HG03064 (cell line): ENCODE results near the gene FERMT3.
A peak's percentile ranks its signal among the peaks of the same experiment; 100 is the strongest.

Experiments used
- ATAC-seq: cut with Tn5 transposase; IDR thresholded peaks from one replicate; pipeline ENCODE4 v1.9.1; 2021; ENCODE audit warnings: low read depth; ENCODE audit not compliant: unreplicated experiment

FERMT3 gene

GRCh38 chr11:64246621-64246870, 40.0 kb downstream of the FERMT3 start:
- ATAC-seq: peak; percentile 15

GRCh38 chr11:64246871-64247728, 40.6 kb downstream of the FERMT3 start, which contains the start of gene PPP1R14B:
Gene PPP1R14B (minus strand): TSS chr11:64246943. CDS start chr11:64246673, 270 bp downstream.
- peak; percentile 36 for ATAC-seq

DNA sequence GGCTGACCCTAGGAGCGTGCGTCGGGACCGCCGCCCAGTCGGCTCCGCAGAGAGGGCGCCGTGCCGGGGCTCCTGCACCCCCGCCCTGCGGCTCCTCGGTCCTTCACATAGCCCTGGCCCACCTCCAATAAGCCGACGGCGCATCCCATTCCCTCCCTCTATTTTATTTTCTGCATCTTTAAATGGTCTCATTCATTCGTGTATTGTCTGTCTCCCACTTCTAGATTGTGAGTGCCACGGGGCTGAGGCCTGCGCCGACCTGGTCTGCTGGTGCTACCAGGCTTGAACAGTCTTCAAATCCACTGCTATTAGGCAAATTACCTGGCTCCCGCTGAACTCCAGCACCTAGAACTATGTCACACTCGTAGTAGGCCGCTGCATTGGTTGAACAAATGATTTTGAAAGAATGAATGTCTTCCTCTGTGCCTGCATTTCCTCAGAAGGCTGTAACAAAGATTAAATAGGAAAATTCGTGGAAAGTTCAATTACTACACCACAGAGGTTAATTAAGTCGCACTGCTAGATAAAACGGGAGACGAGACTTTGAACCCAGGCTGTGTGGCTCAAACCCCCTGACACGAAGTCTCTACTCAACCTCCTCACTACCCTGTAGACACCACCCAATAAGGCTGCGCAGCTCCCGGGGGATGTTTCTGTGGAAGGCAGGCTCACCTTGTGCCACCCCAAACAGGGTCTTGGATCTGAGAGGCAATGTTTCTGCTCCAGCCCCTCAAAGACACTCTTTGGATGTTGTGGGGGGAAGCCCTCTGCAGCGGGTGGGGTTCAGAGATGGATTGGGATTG, 41.4 kb downstream of the FERMT3 start:
- no peak for ATAC-seq

DNA sequence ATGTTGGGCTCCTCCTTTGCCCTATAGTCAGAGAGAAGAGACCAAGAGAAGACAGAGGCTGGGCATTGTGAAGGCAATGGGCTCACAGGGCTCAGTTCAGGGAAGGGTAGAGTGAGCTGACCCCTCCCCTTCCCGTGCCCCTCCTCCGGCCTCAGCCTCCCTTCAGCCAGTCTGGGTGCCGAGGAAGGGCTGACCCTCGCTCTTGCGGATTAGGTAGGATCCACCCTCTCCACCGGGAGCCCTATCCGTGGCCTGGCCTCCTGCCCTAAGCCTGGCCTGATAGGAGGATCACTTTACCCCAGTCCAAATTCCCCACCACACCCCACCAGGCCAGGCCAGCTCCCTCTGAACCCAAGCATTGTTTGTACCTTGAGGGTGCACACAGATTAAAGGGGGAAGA, 42.1 kb downstream of the FERMT3 start:
- ATAC-seq: no peak

DNA sequence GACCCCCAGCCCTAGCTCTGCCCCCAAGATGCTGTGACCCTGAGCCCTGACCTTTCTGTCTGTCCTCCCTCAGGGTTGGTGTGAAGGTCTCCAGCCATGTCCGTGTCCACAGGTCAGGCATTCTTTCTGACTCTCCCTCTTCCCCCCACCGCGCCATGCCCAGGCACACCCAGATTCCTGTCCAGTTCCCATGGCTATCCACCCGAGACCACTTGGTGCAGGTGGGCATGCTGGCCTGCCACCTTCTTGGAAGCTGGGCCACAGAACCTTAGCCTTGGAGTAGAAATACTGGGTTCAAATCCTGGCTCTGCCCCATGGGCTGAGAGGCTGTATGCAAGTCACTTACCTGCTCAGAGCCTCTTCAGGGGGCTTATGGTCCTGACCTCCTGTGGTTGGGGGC, 42.5 kb downstream of the FERMT3 start:
- ATAC-seq: no peak

DNA sequence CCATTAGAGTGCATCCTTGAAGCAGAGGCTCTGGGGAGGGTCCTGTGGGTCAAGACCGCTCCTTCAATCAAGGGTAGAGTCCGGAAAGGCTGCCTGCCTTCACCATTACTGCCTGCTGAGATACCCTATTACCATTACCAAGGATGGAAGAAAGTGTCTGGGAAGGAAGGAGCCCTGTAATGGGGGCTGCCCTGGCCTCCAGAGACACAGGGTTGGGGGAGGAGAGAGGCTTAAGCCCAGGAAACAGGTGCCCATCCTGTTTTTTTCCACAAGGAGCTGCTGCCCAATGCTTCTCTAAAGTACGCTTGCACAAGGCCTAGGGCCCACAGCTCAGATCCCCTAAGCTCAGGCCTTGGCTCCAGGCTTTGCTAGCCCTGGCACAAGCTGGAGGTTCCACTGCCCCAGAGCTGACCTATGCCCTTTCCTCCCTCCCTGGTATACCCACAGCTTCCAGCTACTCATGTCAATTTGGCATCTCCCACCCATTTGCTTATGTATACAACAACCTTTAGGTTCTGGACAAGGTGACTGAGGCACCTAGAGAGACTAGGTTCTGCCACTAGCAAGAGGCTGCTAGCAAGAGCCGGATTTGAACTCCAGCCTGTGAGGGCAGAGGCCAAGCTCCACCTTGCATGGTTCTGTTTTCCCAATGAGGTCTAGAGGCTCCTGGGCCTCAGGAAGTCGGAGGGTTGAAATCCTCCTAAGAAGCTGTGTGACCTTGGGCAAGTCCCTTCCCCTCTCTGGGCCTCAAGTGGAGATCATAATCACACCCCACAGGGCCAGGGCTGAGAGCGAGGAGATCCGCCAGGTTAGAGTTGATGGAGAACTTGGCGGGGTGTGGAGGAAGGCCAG, 43.3 kb downstream of the FERMT3 start:
- ATAC-seq: no peak

- ATAC-seq: no peak
These were observed 44.0 kb downstream of the FERMT3 start for GRCh38 chr11:64250415-64251015.

- no peak for ATAC-seq
These were observed 44.7 kb downstream of the FERMT3 start, which contains the start of gene PLCB3 for GRCh38 chr11:64251016-64251752. Gene PLCB3 (plus strand): TSS chr11:64251530. CDS start chr11:64251650, 120 bp downstream.

GRCh38 chr11:64251753-64252002, 45.2 kb downstream of the FERMT3 start:
- ATAC-seq: no peak

- no peak for ATAC-seq
These were observed 45.7 kb downstream of the FERMT3 start for GRCh38 chr11:64252003-64252872.

- ATAC-seq: no peak
These were observed 46.5 kb downstream of the FERMT3 start for GRCh38 chr11:64253043-64253442.

DNA sequence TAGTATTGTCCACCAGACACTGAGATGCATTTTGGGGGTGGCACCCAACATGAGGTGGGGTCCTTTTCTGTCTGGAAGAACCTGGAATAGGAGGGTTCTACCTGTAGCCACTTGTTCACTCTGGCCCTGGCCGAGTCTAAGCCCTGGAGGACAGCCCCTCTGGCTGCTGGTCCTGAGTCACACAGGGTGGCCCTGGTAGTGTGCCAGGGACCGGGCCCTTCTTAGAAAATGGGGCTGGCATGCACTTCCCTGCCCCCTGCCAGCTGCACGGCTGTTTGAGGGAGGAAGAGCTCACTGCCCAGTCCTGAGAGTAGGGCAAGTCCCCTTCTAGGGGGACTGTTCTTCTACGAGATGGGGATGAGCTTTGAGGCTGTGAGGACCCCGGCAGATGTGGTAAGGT, 47.0 kb downstream of the FERMT3 start:
- ATAC-seq: no peak

GRCh38 chr11:64254326-64254725, 47.8 kb downstream of the FERMT3 start:
- no peak for ATAC-seq

GRCh38 chr11:64255135-64256128, 48.9 kb downstream of the FERMT3 start:
- ATAC-seq: no peak

DNA sequence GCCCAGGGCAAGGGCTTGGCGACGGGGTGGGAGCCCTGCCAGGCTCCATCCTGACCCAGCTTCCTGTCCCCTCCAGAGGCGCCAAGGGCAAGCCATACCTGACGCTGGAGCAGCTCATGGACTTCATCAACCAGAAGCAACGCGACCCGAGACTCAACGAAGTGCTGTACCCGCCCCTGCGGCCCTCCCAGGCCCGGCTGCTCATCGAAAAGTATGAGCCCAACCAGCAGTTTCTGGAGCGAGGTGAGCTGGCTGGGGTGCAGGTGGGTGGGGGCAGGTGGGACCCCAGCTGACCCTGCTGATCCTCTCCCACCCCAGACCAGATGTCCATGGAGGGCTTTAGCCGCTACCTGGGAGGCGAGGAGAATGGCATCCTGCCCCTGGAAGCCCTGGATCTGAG, 49.8 kb downstream of the FERMT3 start:
- ATAC-seq: no peak

GRCh38 chr11:64258356-64258755, 51.8 kb downstream of the FERMT3 start:
- ATAC-seq: no peak

DNA sequence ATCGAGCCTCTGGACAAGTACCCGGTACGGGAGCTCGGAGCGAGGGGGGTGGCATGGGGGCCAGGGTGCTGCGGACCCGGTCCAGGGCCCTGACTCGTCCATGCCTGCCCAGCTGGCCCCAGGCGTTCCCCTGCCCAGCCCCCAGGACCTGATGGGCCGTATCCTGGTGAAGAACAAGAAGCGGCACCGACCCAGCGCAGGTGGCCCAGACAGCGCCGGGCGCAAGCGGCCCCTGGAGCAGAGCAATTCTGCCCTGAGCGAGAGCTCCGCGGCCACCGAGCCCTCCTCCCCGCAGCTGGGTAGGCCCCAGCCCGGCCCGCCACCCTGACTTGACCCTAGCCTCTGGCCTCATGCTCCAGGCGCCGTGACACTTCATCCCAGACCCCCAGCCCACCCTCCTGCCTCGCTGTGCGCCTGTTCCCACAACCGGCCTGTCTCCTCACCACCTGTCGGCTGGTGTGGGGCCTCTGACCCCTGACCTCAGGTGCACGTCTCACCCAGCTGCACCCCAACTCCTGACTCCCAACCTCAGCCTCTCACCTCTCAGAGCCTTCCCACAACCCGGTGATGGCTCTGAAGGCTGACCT, 52.5 kb downstream of the FERMT3 start:
- ATAC-seq: no peak
